Activated CD4-positive, alpha-beta T cell treated with anti-CD3 and anti-CD28 coated beads, Interleukin-2, amount 50 U/mL, for 4 hours (primary cell): ENCODE measurements around the gene SLC16A5.
"Not testable (repeated sequence)": the region's sequence is repeated elsewhere in the genome, so short reads cannot be mapped to it uniquely, and the experiment has no call there.

Experiments
- DNase-seq, 2 experiments: peaks; one replicate each; pipeline ENCODE4 v3.0.0-alpha.2; 2020

Gene SLC16A5

DNA sequence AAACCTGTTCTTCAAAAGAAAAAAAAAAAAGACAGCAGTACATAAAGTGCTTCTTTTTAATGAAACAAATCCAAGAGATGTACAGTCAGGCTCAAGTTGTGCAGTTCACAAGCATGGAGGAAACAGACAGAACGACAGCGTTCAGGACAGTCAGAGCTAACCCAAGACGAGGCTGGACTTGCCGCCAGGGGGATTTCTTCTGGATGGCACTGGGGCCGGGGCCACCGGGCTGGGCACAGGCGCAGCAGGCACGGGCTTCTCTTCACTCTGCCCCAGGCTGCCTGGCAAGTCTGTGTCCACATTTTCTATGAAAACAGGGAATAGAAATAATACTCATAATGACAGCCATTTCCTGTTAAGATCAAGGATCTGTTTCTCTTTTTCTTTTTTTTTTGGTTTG lies 48.2 kb downstream of the SLC16A5 start:
- no peak for DNase-seq

DNA sequence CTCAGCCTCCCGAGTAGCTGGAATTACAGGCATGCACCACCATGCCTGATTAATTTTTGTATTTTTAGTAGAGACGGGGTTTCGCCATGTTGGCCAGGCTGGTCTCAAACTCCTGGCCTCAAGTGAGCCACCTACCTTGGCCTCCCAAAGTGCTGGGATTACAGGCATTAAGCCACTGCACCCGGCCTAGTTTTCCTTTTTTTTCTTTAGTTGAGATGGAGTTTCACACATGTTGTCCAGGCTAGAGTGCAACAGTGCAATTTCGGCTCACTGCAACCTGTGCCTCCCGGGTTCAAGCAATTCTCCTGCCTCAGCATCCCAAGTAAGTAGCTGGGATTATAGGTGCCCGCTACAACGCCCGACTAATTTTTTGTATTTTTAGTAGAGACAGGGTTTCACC lies 50.0 kb downstream of the SLC16A5 start:
- not testable (repeated sequence) for DNase-seq

DNA sequence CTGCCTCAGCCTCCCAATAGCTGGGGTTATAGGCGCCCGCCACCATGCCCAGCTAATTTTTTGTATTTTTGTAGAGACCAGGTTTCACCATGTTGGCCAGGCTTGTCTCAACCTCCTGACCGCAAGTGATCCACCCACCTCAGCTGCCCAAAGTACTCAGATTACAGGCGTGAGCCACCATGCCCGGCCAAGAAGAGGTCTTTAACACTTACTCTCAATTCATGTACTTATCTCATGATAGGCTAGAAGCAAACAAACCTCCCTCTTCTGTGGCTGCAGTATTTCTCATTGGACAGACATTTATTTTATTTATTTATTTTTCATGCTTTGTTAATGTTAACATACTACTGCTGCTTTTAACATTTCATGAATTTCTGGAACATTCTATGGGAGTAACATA lies 50.8 kb downstream of the SLC16A5 start:
- DNase-seq: no peak

DNA sequence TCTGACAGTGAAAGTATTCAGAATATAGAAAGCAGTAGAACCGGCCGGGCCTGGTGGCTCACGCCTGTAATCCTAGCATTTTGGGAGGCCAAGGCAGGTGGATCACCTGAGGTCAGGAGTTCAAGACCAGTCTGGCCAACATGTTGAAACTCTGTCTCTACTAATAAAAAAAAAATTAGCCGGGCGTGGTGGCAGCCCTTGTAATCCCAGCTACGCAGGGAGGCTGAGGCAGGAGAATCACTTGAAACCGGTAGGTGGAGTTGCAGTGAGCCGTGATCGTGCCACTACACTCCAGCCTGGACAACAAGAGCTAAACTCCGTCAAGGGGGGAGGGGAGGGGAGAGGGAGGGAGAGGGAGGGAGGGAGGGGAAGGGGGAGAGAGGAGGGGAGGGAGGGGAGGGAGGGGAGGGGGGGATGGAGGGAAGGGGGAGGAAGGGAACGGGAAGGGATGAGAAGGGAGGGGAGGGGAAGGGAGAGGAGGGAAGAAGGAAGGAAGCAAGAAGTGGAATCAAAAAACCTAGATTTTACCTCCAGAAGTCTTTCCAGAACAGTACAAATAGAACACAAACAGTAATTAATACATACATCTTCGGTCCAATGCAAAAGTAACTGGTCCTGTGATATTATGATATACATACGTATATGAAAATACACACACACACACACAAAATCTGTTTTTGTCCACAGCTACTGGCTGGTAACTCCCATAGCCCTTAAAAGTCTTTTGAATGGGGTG lies 54.6 kb downstream of the SLC16A5 start:
- no peak for DNase-seq

DNA sequence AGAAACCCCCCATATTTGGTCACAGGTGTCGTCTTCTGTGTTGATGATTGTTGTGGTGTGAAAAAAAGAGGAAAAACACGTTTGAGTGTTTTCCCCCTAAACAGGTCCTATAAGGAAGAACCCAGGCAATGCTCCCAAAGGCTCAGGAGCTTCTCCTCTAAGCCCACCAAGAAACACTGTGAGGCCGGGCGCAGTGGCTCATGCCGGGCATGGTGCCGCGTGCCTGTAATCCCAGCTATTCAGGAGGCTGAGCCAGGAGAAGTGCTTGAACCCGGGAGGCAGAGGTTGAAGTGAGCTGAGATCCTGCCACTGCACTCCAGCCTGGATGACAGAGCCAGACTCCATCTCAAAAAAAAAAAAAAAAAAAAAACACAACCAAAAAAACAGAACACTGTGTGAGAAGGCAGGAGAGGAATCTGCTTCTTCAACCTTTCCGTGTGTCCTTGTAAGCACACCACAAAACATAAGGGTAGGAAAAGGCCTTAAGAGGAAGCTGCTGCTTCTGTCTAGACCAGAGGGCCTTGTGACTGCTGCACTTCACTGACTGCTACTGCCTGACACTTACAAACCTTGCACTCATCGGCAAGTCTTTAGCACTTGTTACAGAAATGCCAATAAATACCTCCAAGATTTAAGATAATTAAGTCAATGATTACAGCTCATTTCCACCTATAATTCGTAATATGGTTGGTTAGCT lies 57.2 kb downstream of the SLC16A5 start:
- no peak for DNase-seq

DNA sequence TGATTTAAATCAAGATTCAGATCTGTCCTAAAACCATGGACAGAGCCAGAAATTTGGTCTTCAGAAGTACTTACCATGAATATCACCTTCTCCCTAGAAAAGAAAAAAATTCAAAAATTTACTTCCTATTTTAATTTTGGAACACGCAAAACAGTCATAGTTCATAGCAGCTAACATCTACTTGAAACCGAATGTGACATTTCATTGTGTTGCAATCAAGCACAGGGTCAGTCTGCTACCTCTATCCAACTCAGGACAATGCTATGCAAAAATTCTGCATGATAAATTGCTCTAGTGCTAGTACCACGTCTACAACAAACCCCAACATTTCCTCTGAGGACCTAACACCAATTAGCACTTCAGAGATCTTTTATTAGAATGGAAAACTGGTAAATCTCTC lies 58.8 kb downstream of the SLC16A5 start:
- no peak for DNase-seq

DNA sequence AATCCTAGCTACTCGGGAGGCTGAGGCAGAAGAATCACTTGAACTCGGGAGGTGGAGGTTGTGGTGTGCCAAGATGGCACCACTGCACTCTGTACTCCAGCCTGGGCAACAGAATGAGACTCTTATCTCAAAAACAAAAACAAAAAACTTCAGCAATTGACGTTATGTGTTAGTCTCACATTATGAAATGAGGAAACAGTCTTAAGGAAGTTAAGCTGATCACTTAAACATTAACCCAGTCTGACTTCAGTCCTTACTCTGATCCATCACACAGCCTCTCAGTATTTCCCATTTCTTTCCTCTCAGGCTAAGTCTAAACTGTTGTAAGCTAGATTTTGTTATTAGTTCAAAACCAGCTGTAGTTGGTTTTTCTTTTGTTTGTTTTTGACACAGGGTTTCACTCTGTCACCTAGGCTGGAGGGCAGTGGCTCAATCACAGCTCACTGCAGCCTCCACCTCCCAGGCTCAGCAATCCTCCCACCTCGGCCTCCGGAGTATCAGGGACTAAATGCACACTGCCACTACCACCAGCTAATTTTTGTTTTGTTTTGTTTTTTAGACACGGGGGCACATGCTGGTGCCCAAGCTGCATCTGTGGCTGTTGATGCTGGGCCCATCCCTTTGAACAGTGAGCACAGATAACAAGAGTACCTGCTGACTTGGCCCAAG lies 60.3 kb downstream of the SLC16A5 start:
- no peak for DNase-seq

DNA sequence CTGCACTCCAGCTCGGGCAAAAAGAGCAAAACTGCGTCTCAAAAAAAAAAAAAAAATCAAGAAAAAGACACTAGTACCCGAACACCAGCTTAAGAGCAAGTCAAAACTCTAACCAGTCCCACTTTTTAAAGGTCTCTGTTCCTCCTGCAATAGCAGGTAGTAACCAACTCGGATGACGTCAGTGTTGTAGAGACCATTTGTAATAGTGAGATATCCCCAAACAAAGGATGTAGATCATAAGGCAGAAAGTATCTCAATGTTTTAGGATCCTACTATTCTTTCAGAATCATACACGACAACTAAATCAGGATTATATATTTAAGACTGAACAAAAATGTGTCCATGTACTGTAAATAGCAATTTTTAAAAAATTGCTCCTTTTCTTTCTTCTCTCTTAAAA lies 64.2 kb downstream of the SLC16A5 start:
- DNase-seq: no peak

DNA sequence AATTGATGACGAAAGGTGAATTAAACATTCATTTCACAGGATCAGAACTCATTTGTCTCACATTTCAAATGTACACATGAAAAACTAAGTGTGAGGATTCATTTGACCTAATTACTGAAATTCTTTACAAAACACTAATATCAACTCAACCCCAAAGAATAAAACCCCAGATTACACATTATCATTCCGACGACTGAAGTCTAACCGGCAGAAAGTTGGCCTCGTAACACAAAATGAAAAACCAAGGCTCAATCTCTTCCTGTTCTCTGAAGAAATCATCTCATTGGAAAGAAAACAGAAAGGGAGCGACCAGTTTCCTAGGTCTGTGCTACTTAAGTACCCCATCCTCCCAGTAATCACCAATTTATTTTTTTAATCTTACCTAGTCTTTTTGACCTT lies 64.8 kb downstream of the SLC16A5 start:
- no peak for DNase-seq

DNA sequence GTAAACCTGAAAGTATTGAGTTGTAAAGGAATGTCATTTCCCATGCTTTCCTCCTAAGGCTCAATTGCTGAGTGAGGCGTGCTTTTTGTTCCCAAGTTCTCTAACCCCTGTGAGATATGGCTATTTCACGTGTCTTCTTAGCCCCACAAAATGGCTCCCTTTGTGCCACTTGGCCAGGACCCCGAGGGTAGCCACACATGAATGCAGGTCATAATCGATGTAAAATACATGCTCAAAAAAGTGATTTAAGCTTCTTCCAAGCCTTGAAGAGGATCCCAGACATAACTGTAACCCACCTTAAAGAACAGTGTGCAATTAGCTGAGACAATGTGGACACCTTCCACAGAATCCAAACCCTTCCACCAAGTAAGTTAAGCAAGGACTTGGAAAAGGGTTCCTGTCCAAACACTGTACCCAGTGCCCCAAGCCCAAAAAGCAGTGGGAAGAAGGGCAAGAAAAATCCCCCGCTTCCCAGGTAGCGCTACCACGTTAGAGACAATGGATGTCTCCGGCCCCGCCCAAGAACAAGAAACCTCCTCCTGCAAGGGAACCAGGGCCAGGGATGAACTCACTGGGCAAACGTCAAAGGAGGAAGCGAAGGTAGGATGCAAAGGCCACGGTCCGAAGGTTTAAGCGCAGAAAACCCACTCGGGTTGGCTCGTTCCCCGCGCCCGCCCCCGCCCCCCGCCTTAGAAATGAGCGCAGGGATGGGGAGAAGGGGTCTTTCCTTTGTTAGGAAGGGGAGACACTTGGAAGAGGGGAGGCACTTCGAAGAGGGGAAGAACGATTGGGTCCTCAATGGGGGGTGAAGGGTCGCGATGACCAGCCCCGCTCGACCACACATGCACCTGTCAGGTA lies 65.4 kb downstream of the SLC16A5 start:
- DNase-seq: no peak

DNA sequence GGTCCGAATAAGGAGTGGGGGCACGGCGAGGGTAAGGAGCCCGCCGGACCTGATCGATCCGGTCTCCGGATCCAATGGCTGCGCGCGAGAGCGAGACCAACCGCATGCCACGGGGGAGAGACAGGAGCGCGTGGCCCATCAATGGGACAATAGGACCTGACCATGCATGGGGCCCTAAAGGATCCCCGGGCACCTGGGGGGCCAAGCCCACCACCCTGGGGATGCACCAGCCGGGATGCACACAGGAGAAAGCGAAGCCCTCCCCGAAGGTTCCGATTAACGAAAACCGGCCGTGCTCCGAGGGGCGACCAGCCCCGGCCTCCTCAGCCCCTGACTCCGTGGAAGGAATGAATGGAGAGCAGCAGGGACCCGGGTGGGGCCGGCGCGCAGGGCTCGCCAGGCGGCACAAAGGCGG lies 66.0 kb downstream of the SLC16A5 start:
- DNase-seq: no peak

DNA sequence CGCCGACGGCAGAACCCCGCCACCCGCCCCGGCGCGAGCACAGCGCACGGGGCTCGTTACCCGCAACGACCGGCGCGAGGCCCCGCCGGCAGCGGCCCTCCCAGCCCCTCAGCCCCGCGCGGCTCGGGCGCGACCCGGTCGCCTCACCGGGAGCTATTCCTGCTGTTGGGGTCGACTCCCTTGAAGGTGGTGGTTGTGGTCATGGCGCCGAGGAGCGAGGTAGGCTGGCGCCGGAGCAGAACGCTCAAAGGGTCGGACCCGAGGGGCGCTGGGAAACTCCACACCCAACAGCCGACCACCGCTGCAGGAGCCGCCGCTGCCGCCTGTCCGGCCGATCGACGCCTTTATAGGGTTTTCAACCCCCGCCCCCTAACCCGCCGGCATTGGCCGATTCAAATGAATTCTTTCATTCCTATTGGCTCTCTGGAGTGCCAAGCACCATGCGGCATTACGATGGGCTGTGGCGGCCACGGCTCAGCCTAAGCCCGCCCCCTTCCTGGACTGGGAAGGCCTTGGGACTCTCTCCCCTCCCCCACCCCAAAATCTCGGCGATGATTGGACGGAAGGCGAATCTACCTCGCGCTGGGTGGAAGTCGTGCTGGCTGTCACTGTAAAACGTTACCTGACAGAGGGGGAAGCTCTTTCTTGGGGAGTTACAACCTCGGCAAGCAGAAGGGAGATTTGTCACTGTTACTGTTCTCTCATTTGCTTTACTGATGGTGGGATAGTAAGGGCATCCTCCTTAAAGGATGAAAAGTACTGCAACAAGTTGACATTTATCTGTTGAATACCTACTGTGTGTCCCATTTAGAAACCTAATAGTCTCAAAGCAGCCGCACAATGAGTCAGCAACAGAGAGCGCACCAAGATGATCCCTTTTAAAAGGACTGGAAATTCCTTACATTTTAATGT lies 66.7 kb downstream of the SLC16A5 start, which contains the start of gene JPT1:
TSS of gene JPT1 (minus strand) at position 318 of the 912 bp plus-strand sequence. CDS start at position 203, 115 bp downstream.
- DNase-seq: peak; percentile 98 to 99

DNA sequence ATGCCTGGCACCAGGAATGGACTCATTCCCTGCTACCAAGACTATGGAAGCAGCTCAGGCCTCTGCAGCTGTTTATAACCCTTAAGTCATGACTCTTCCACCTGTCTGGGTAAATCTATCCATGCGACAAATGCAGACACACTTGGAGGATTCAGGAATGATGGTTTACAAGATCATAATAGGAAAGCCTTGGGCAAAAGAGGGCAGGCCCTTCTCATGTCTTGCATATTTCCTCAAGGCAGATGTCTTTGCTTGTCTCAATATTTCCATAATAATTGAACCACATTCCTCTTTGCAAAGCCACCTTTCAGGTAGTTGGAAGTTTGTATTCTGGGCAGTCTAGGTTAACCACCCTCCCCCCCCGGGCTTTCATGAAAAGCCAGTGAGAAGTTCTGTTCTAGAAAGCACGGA lies 67.4 kb downstream of the SLC16A5 start:
- no peak for DNase-seq
